Endothelial cell of umbilical vein (primary cell): ENCODE data around the gene HNRNPK.

Experiments
- CTCF ChIP-seq, 2 donors: IDR thresholded peaks; 1 replicate in 1 of 2; 2 replicates in 1 of 2; pipeline ENCODE4 v1.5.1; 2011; ENCODE audit warnings: low read length in 2 of 2, mild to moderate bottlenecking in 2 of 2, moderate library complexity in 2 of 2, control low read depth in 1 of 2, inconsistent platforms in 1 of 2, low read depth in 1 of 2; ENCODE audit not compliant: insufficient read depth in 1 of 2; ENCODE audit errors: extremely low read depth in 1 of 2
- POLR2A ChIP-seq: IDR thresholded peaks from 2 replicates; pipeline ENCODE4 v1.6.1; 2012; ENCODE audit warnings: low read depth, mild to moderate bottlenecking, control low read depth, low read length

GRCh38 chr9:83976372-83976771 lies 3.6 kb downstream of the HNRNPK start:
- TF ChIP-seq CTCF (IDR thresholded peaks at IDR 0.05; ENCODE audit: extremely low read depth in 1 of 2, insufficient read depth in 1 of 2, low read depth in 1 of 2, low read length in 2 of 2) (no peak), POLR2A (no peak)
